GM18526 (cell line): ENCODE data around the gene ABCG1.

ENCODE experiments used
- POLR2A ChIP-seq: IDR thresholded peaks from 3 replicates; pipeline ENCODE4 v1.6.1; 2011; ENCODE audit not compliant: insufficient read length; ENCODE audit errors: extremely low read depth

ABCG1 gene

GRCh38 chr21:42189431-42189830 lies 29.5 kb upstream of the ABCG1 start:
- TF ChIP-seq POLR2A = no peak

- TF ChIP-seq POLR2A = no peak
These were observed 29.0 kb upstream of the ABCG1 start for GRCh38 chr21:42189860-42190485.

- no peak for TF ChIP-seq POLR2A
These were observed 28.5 kb upstream of the ABCG1 start for GRCh38 chr21:42190486-42190863.

DNA sequence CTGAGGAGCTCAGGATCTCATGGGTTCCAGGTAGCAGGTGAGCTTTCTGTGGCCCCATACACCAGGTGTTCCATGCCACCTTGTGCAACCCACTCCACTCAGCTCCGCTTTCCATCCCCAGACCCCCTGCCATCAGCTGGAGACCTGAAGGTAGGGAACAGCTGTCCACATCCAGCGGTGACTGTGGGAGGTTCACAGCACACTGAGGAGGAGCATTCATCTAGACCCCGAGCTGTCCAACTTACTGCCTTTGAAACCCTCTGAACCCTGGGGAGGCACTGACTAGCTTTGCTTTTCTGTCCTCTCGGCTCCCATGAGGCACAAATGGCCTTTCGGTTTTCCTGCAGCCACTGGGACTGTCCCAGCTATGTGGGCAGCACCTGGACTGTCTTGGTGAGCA lies 27.9 kb upstream of the ABCG1 start:
- TF ChIP-seq POLR2A = no peak

DNA sequence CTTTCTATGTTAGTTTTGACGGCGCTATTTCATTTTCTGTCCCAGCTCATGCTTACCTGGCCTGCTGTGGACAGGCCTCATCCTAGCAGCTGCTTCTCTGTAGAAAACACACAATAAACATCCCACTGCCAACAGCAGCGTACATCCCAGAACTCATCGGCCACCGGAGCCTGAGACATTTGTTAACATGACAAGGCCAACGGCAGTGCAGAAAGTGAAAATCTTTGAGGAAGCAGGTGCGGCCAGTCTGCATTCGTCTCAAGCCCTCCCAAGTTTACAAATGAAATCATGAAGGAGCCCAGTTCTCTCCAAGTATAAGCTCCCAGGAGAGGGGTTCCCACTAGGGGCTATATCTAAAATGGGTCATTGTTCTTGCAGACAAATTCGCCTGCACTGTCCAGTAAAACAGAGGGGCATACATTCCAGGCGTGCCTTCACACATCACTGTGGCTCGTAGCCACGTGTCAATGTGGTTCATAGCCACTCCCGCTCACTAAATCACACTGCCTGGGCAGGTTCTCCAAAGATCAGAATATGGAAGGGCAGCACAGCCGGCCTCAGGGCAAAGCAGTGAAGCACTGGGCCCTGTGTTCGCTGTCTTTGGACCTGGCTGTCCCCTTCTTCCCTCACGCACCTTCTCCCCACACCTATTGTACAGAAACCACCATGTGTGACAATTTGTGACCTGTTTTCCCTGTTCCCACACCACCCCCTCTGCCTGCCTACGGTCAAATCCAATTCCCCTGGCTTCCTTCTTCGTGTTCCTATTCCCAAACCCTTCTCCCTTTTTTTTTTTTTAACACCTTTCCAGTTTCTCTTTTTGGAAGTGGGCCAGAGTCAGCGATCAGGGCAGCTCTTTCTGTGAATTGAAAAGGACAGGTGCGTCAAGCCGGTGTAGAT lies 27.0 kb upstream of the ABCG1 start:
- no peak for TF ChIP-seq POLR2A

DNA sequence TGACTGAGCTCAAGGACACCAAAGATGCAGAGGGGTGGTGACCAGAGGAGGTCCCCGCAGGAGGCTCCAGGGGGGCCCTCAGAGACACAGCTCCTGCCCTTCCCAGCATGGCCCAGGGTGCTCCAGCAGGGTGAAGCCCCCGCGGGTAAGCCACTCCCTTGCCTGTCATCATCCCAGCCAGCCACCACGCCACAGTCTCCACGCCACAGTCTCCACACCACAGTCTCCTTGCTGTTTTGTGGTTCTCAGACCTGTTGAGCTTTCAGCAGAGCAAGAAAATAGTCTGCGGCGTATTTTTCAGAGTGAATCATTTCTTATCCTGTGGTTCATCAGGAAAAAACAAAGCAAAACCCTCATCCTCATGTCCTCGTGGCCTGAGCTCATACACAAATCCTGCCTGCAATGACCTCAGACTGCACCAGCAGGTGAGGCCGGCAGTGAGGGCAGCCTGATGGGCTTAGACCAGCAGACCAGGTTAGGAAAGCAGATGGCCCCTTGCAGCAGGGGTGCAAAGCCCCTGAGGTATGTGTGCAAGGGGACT lies 25.7 kb upstream of the ABCG1 start:
- TF ChIP-seq POLR2A = no peak

GRCh38 chr21:42193721-42194120 lies 25.2 kb upstream of the ABCG1 start:
- no peak for TF ChIP-seq POLR2A

DNA sequence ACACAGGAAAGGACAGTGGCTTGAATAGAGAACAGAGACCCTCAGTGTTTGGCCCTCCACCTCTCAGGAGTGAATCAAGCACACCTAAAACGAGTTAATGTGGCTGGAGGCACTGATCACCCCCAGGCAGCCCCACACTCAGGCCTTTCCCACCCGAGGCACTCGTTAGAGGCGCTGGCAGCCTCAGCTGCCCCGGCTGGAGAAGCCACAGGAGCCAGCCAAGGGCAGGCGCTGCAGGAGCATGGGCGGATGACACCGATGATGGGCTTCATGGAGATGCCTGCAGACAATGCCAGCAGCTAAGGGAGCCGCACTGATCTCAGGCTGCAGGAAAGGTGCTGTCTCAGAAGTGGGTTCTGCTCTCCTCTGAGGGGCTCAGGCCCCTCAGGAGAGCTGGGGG lies 24.1 kb upstream of the ABCG1 start:
- TF ChIP-seq POLR2A = no peak

DNA sequence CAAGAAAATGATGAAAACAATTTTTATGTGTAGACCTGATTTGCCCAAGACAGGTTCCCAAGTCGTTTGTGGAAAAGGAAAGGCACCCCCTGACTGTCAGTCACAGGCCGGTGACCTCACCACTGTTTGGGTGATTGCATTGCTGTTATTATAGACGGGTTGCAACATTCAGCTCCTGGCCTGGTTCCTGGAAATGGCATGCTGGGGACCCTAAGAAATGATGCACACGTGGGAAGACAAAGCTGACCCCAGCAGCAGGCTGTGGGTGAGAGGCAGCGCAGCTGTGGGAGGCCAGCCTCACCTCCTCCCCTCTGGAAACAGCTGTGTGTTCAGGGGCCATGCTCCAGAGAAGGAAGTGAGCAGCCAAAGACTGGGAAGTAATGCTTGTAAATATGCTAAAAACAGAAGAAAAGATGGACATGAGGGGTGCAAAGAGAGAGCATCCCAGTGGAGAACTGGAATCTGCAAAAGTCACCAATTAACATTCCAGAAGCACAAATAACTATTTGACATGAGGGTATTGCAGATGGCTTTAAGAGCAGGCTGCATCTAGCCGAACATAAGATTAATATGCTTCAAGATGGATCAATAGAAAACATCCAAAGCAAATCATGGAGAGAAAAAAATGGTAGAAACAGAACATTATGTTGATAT lies 23.4 kb upstream of the ABCG1 start:
- no peak for TF ChIP-seq POLR2A

DNA sequence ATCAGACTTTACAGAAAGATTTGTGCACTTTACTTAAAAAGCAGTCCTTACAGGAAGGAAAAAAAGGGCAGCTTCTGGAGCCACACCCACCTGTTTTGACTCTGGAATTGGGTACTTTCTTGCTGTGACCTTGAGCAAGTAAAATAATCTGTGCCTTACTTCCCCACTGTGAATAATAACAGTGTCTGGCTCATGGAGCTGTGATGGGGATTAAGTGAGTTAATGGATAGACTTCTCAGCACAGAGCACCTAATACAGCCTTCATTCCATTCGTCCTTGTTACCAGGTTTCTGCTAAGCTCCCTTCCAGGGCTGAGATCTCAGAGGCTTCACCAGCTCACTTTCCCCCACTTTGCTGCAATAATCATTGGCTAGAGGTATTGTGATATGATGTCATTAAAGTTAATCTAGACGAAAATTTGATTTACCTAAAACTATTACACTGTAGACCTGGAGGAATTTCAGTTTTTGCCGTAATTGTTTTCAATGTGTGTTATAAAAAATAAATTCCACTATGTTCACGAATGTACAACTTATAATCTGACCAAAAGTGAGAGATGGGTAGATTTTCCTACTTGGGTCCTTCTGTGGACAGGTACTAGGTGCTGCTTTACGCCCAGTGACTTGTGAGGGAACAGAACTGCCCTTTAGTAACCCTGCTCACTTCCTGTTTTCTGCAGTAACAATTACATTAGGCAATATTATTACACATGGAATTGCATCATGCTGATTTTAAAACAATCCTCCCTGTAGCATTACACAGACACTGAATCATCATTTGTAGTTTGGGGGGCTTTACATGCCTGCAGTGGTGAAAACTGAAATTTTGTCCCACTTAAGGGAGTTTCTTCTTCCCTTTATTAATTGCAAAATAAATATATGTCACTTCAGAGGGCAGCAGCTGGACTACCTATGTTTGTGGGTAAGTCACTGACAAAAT lies 19.7 kb upstream of the ABCG1 start:
- no peak for TF ChIP-seq POLR2A

DNA sequence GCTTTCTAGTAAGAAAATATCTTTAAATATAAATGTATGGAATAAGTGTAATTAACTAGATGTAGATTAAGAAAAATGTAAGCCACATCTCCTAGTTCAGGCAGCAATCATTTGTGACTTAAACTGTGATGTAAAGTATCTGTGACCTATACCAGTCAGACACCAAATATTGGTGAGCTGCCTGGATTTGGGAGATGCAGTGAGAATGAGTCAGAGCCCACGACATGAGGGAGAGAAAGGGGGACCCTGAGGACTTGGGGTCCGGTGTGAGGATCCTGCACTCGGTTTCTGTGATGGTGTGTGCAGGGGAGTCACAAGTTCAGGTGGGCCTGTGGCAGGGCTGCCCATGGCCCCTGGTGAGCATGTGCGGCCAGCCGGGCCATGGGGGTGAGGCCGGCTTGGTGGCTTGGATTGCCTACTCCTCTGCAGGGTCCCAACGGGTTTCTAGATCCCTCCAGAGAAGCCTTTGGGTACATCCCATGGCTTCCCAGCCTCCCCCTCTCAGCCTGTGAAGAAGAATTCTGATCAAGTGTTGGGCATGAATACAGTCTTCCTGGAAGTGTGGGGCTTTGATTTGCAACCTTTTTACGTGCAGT lies 19.0 kb upstream of the ABCG1 start:
- no peak for TF ChIP-seq POLR2A

DNA sequence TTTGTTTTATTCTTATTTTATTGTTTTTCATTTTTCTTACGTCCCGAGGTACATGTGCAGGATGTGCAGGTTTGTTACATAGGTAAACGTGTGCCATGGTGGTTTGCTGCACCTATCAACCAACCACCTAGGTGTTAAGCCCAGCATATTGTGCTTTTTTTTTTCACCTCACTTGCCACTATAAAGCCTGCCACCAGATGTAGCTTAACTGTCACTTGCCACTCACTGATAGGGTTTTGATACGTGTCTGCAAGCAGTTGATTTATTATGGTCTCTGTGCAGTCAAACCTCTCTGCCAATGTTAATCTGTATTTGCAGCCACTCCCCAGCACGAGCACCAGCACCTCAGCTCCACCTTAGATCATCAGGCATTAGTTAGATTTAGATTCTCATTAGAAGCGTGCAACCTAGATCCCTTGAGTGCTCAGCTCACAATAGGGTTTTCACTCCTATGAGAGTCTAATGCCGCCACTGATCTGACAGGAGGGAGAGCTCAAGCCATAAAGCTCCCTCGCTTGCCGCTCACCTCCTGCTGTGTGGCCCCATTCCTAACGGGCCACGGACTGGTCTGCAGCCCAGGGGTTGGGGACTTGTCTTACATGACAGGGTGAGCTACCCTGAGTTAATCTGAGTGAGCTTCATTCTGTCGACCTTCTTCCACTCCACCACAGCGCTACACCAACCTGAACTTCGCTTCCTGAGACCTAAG lies 17.9 kb upstream of the ABCG1 start:
- TF ChIP-seq POLR2A = no peak

GRCh38 chr21:42201615-42202161 lies 17.3 kb upstream of the ABCG1 start:
- TF ChIP-seq POLR2A = no peak
